ENCODE results near the gene DLG2. TPM values are rescaled to one million over a fixed set of nuclear protein-coding genes. Genes with fewer than 3 reads are reported as not detected.

The DLG2 gene
- total RNA-seq, 1 donor from 2014 or later, result 13.7 TPM

- no peak for DNase-seq
These were observed 981.0 kb downstream of the DLG2 start for GRCh38 chr11:84645988-84646694.

- no peak for DNase-seq
These were observed 984.6 kb downstream of the DLG2 start for GRCh38 chr11:84642500-84642899.

DNA sequence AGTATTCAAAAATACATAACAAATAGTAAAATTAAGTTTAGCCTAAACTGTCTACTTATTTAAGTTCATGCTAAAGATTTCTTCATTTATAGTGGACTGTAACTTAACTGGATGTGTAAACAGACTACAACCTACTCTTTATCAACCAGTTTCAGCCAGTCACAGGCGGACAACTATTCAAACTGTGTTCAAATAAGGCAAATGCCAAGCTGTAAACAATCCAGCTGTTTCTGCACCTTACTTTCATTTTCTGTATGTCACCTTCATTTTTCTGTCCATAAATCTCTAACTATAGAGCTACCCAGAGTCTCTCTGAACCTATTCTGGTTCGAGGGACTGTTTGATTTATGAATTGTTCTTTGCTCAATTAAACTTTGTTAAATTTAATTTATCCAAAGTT is 992.8 kb downstream of the DLG2 start:
- DNase-seq, result no peak

DNA sequence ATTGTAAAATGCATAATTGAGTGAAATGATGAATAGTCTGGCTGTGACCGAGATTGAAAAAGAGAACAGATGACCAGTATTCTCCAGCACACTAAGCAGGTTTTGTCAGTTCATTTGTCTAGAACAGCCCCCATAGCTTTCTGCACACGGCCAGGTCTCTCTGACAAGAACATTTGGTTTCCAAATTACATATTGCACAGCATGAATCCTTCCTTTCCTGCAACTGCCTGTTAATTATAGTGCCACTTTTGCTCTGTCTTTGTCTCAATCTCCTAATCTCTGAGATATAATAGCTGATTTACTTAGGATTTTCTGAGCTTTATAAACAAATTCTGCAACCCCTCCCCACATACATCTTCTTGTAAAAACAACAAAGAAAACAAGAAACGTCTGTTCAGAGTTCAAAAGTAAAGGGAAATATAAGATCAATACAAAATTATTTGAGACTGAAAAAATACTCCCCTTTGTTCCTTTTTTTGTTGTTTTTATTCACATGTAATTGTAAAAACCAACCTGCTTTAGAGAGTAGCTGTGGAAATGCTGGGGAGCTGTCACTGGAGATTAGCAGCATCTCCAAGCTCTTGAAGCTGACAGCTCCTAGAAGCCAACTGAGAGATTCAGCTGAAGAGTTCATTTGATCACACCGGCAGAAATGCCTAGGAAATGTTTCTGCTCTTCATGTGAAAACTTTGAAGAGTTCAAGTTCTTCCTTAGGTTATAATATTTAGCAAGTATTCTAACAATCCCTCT is 998.1 kb downstream of the DLG2 start:
- DNase-seq, result no peak

- DNase-seq, result no peak
These were observed 1000.9 kb downstream of the DLG2 start for GRCh38 chr11:84626256-84626655.

DNA sequence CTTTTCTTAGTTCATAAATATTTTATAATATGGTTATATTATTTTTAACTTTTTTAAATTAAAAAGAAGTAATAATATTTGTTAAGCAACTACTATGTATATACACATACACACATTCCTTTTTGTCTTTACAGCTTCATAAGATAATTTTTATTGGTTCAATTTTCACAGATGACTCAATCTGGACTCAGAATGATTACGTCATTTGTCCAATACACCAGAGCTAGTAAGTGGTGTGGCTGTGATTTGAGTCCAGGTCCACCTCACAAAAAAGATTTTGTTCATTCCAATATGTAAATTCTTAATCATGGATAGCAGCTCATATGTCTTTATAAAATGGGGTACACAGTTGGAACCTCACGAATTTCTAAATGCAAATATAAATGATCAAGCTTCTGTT is 1014.5 kb downstream of the DLG2 start:
- no peak for DNase-seq

DNA sequence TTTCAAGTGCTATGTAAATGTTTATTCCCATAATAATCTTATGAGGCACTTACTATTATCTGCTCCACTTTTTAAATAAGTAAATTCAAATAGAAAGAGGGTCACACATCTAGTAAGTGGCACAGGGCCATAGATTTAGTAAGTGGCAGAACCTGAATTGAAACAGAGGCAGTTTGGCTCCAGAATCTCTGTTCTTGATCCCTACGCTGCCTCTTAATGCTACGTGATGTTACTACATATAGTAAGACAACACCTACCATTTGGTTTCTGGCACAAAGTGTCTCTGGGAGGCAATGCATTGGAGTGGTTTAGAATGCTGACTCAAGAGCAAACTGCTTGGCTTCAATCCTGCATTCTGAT is 1018.3 kb downstream of the DLG2 start:
- no peak for DNase-seq

GRCh38 chr11:84607975-84608836 is 1018.9 kb downstream of the DLG2 start:
- no peak for DNase-seq

DNA sequence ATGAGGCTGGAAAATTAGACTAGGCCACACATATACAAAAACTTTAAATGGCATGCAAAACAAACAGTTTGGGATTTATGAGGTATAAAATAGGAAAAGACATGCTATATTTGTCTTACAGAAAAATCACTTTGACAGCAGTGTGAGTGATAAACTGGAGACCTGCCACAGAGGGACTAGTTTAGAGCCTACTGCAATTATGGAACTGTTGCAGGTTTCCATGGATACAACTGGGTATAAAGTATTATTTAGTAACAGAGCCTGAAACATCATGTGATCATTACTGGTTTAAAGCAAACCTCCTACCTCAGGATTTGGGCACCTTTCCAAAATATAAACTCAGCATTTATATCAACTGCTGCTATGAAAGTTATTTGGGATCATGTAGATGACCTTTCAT is 1032.5 kb downstream of the DLG2 start:
- no peak for DNase-seq

- no peak for DNase-seq
These were observed 1037.0 kb downstream of the DLG2 start for GRCh38 chr11:84590106-84590505.

- DNase-seq, result no peak
These were observed 1038.9 kb downstream of the DLG2 start for GRCh38 chr11:84588131-84588829.

GRCh38 chr11:84583106-84583505 is 1044.0 kb downstream of the DLG2 start:
- DNase-seq, result no peak

- DNase-seq, result no peak
These were observed 1046.1 kb downstream of the DLG2 start for GRCh38 chr11:84581083-84581482.

- no peak for DNase-seq
These were observed 1046.7 kb downstream of the DLG2 start for GRCh38 chr11:84580428-84580827.

GRCh38 chr11:84573868-84574267 is 1053.3 kb downstream of the DLG2 start:
- no peak for DNase-seq

- DNase-seq, result no peak
These were observed 1060.5 kb downstream of the DLG2 start for GRCh38 chr11:84566671-84567070.

DNA sequence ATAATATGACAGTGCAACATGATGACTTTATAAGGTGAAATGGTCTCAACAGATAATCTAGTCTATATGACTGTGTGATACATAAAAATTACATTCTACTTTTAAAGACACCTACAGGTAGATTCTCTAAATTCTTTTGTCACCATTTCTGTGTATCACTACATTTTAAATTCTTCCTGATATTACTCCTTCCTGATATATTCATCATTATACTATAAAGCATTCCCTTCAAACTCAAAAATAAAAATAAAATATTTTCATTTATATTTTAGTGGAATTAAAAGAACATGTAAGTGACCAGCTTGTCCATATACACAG is 1062.3 kb downstream of the DLG2 start:
- DNase-seq, result no peak

GRCh38 chr11:84564180-84564866 is 1062.8 kb downstream of the DLG2 start:
- no peak for DNase-seq

DNA sequence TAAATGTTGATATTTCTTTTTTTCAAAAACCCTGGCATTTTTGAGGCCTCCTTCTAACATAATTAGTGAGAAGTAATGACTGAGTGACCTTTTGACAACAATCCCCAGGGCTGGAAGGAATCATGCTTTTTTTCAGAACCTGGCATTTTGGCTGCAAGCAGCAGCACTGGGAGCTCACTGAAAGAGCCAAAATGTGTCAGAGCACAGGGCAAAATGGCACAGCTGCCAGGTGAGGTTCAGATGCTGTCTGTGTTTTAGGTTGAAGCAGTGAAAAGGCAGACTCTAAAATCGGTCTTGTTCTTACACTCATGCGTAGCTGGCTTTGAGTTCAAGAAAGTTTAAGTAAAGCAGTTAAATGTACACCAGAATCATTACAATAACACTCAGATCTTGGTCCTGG is 1063.8 kb downstream of the DLG2 start:
- DNase-seq, result no peak

DNA sequence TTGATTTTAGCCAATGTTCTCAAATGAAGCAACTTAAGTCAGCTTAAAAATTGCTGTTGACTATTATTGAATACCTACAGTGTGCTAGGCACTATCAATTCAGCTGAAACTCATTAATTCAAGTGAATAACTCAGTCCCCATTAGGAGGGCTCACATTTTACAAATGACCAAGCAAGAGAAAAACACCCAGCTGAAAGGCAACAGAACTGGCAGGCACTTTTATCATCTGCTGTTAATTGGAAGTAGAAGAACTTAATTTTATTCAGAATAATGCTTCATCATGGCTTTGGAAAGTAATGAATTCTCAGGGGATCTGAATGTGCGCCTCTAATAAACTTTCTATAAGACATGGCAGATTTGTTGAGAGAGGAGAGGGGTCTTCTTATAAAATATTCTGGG is 1066.9 kb downstream of the DLG2 start:
- DNase-seq, result no peak

- DNase-seq, result peak; percentile 39
These were observed 1068.8 kb downstream of the DLG2 start for GRCh38 chr11:84558085-84558905.
